Measurements from ENCODE around the gene KCNQ1. TPM values are rescaled to one million over a fixed set of nuclear protein-coding genes. Genes with fewer than 3 reads are reported as not detected.

The KCNQ1 gene
- total and polyA plus RNA-seq, 12 donors, result 11.0 to 447 (median 320) TPM

GRCh38 chr11:2731130-2732125 is 286.6 kb downstream of the KCNQ1 start:
- TF ChIP-seq CTCF (IDR thresholded peaks at IDR 0.05), result no peak
- TF ChIP-seq POLR2A (IDR thresholded peaks at IDR 0.05), result no peak
- H3K27me3 ChIP-seq, result no peaks in the 10 kb centered on the region
- no peaks in the 10 kb centered on the region for H3K9me3 ChIP-seq (replicated peaks in 1 of 3)
- H3K4me3 ChIP-seq, result no peak overlapping the region
- 85 to 93% (median 89%) methylated on average over 5 to 28 of the region's 28 CpGs for WGBS, 4 donors
- H3K36me3 ChIP-seq (replicated peaks in 1 of 2), result no peaks in the 10 kb centered on the region
- H3K4me1 ChIP-seq (replicated peaks in 1 of 2), result peaks cover 0 to 3% of the 10 kb centered on the region in 2 donors
- no peak overlapping the region for H3K27ac ChIP-seq
- intact Hi-C loops (cut with DNase I), result no loop called here
- no peak for DNase-seq

GRCh38 chr11:2732261-2732939 is 287.6 kb downstream of the KCNQ1 start:
- Histone ChIP-seq H3K4me1 (replicated peaks in 1 of 2) (peaks cover 9 to 12% of the 10 kb centered on the region in 2 donors), H3K27me3 (no peaks in the 10 kb centered on the region), H3K4me3 (no peak overlapping the region), H3K27ac (no peak overlapping the region), H3K9me3 (replicated peaks in 1 of 3) (no peaks in the 10 kb centered on the region), H3K36me3 (replicated peaks in 1 of 2) (no peaks in the 10 kb centered on the region)
- TF ChIP-seq CTCF (IDR thresholded peaks at IDR 0.05) (no peak), POLR2A (IDR thresholded peaks at IDR 0.05) (no peak)
- no peak for DNase-seq
- intact Hi-C loops (cut with DNase I), result no loop called here
- 89 to 95% (median 92%) methylated on average over 19 to 32 of the region's 32 CpGs for WGBS, 4 donors

- WGBS, 4 donors, result 89 to 98% (median 93%) methylated on average over 9 to 12 of the region's 12 CpGs
- H3K4me1 ChIP-seq (replicated peaks in 1 of 2), result peaks cover 16 to 17% of the 10 kb centered on the region in 2 donors
- no peaks in the 10 kb centered on the region for H3K9me3 ChIP-seq (replicated peaks in 1 of 3)
- TF ChIP-seq POLR2A (IDR thresholded peaks at IDR 0.05) (no peak), CTCF (IDR thresholded peaks at IDR 0.05) (no peak)
- intact Hi-C loops (cut with DNase I), result no loop called here
- H3K27me3 ChIP-seq, result no peaks in the 10 kb centered on the region
- no peak overlapping the region for H3K27ac ChIP-seq
- no peak overlapping the region for H3K4me3 ChIP-seq
- no peak for DNase-seq
- no peaks in the 10 kb centered on the region for H3K36me3 ChIP-seq (replicated peaks in 1 of 2)
These were observed 288.3 kb downstream of the KCNQ1 start for GRCh38 chr11:2732940-2733628.

Data from adrenal gland (tissue), 12 donors.